Panc1 (cell line): ENCODE results near the gene INO80C. TPM values are rescaled to one million over a fixed set of nuclear protein-coding genes. Genes with fewer than 3 reads are reported as not detected.

Experiments used
- ATAC-seq: fragments of 200-7000 bp; cut with Tn5 transposase; 2 replicates; pipeline ENCODE4 v1.9.1; 2020; ENCODE audit warnings: mild to moderate bottlenecking, moderate library complexity
- BruUV-seq: library from RNA; stranded (reverse); fragments of 400-500 nt; replicated peaks from 2 replicates; lab custom pipeline; 2021; lab: Mats Ljungman, UMichigan
- CTCF ChIA-PET: fragments of 300-600 bp; sonication (Branson Sonifier 250); formaldehyde crosslinking; loops from one replicate; lab custom pipeline; 2022; ENCODE audit warnings: antibody characterized with exemption; lab: Charles Lee
- POLR2A ChIA-PET: fragments of 300-600 bp; sonication (Branson Sonifier 250); formaldehyde crosslinking; loops from one replicate; lab custom pipeline; 2022; ENCODE audit warnings: antibody characterized with exemption; lab: Charles Lee
- DNase-seq: peaks from one replicate; pipeline ENCODE4 v3.0.0-alpha.2; 2010; ENCODE audit warnings: low read depth, low spot score
- H3K27ac ChIP-seq: 2 replicates; pipeline ENCODE4 v1.5.1; 2011; ENCODE audit warnings: mild to moderate bottlenecking, low read length, inconsistent platforms
- H3K27me3 ChIP-seq: fragments of 200-500 bp; sonication (Bioruptor generic); 2 replicates; pipeline ENCODE4 v1.6.0; 2014; ENCODE audit warnings: low read length, inconsistent platforms; ENCODE audit not compliant: control insufficient read depth, insufficient read depth
- H3K36me3 ChIP-seq: fragments of 200-500 bp; sonication (Bioruptor generic); 2 replicates; pipeline ENCODE4 v1.5.1; 2014; ENCODE audit warnings: inconsistent platforms, mild to moderate bottlenecking, low read length, moderate library complexity; ENCODE audit not compliant: control insufficient read depth, insufficient read depth
- H3K4me1 ChIP-seq: 2 replicates; pipeline ENCODE4 v1.5.1; 2011; ENCODE audit warnings: inconsistent platforms, mild to moderate bottlenecking, low read length, moderate library complexity; ENCODE audit not compliant: control insufficient read depth, insufficient read depth
- H3K4me3 ChIP-seq, 2 experiments: 2 replicates each; pipeline ENCODE4 v1.5.1; 2011 to 2012; ENCODE audit warnings: low read depth in 2 of 2, low read length in 2 of 2, mild to moderate bottlenecking in 2 of 2, inconsistent platforms in 1 of 2, moderate library complexity in 1 of 2
- H3K9me3 ChIP-seq: fragments of 200-500 bp; sonication (Bioruptor generic); 2 replicates; pipeline ENCODE4 v1.5.1; 2014; ENCODE audit warnings: low read depth, mild to moderate bottlenecking, inconsistent platforms, low read length, moderate library complexity; ENCODE audit not compliant: control insufficient read depth, insufficient read depth
- POLR2AphosphoS5 ChIP-seq: IDR thresholded peaks from 2 replicates; pipeline ENCODE4 v1.6.1; 2012; ENCODE audit warnings: mild to moderate bottlenecking, low read depth, low read length, moderate library complexity
- SIN3A ChIP-seq: IDR thresholded peaks from 2 replicates; pipeline ENCODE4 v1.6.1; 2012; ENCODE audit warnings: low read depth, mild to moderate bottlenecking, low read length, moderate library complexity, borderline replicate concordance; ENCODE audit not compliant: insufficient read depth
- TCF7L2 ChIP-seq: IDR thresholded peaks from 2 replicates; pipeline ENCODE4 v1.6.1; 2011; ENCODE audit warnings: mild to moderate bottlenecking, low read depth, low read length, inconsistent platforms
- in situ Hi-C: cut with HindIII; loops from 2 replicates; pipeline ENCODE4 v1.10.0; 2016; ENCODE audit warnings: low sequenced_read_pairs, low pct_unique_long_range_greater_than_20kb
- intact Hi-C: fragments of 100-400 bp; cut with micrococcal nuclease; formaldehyde crosslinking; loops from one replicate; pipeline ENCODE4 v1.10.0; 2022; ENCODE audit not compliant: unreplicated experiment
- total RNA-seq: library from RNA; stranded (reverse); gene quantifications from one replicate; pipeline ENCODE4 v1.2.1, GENCODE V29; 2021; ENCODE audit not compliant: unreplicated experiment
- TF ChIP-seq, protein P1 (sequence below), 2 experiments: IDR thresholded peaks; 2 replicates each; pipeline ENCODE4 v1.6.1; 2011 to 2012; ENCODE audit warnings: low read depth in 2 of 2, control low read depth in 1 of 2, low read length in 1 of 2, mild to moderate bottlenecking in 1 of 2, moderate library complexity in 1 of 2; ENCODE audit not compliant: insufficient read depth in 1 of 2
- TF ChIP-seq, protein P2 (sequence below): fragments of 450-650 bp; IDR thresholded peaks from 2 replicates; pipeline ENCODE4 v1.5.1; 2017; ENCODE audit warnings: mild to moderate bottlenecking

Gene INO80C
- total RNA-seq, 1 experiment from 2014 or later, result 25.8 TPM

DNA sequence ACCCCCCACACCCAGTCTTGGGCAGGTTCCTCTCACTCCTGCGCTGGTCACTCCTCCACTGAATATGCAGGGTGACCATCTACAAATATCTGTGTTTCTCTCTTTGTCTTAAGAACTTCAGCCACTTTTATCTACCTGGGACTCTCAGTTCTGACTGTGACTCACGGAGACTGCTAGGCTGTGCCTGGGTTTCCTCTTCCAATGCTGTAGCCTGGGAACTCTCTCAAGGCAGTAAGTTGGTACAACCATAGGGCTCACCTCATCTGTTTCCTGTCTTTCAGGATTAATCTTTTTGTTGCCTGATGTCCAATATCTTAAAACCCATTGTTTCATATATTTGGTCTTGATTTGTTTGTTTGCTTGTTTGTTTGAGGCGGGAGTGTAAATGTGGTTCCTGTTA lies 73.4 kb downstream of the INO80C start:
- ChIA-PET CTCF (no interaction called here), POLR2A (no interaction called here)
- TF ChIP-seq, protein P1, sequence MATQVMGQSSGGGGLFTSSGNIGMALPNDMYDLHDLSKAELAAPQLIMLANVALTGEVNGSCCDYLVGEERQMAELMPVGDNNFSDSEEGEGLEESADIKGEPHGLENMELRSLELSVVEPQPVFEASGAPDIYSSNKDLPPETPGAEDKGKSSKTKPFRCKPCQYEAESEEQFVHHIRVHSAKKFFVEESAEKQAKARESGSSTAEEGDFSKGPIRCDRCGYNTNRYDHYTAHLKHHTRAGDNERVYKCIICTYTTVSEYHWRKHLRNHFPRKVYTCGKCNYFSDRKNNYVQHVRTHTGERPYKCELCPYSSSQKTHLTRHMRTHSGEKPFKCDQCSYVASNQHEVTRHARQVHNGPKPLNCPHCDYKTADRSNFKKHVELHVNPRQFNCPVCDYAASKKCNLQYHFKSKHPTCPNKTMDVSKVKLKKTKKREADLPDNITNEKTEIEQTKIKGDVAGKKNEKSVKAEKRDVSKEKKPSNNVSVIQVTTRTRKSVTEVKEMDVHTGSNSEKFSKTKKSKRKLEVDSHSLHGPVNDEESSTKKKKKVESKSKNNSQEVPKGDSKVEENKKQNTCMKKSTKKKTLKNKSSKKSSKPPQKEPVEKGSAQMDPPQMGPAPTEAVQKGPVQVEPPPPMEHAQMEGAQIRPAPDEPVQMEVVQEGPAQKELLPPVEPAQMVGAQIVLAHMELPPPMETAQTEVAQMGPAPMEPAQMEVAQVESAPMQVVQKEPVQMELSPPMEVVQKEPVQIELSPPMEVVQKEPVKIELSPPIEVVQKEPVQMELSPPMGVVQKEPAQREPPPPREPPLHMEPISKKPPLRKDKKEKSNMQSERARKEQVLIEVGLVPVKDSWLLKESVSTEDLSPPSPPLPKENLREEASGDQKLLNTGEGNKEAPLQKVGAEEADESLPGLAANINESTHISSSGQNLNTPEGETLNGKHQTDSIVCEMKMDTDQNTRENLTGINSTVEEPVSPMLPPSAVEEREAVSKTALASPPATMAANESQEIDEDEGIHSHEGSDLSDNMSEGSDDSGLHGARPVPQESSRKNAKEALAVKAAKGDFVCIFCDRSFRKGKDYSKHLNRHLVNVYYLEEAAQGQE (IDR thresholded peaks at IDR 0.05; ENCODE audit: insufficient read depth in 1 of 2, low read depth in 2 of 2, low read length in 1 of 2), result no peak
- no peak for TF ChIP-seq SIN3A
- TF ChIP-seq TCF7L2, result no peak
- TF ChIP-seq, protein P2, sequence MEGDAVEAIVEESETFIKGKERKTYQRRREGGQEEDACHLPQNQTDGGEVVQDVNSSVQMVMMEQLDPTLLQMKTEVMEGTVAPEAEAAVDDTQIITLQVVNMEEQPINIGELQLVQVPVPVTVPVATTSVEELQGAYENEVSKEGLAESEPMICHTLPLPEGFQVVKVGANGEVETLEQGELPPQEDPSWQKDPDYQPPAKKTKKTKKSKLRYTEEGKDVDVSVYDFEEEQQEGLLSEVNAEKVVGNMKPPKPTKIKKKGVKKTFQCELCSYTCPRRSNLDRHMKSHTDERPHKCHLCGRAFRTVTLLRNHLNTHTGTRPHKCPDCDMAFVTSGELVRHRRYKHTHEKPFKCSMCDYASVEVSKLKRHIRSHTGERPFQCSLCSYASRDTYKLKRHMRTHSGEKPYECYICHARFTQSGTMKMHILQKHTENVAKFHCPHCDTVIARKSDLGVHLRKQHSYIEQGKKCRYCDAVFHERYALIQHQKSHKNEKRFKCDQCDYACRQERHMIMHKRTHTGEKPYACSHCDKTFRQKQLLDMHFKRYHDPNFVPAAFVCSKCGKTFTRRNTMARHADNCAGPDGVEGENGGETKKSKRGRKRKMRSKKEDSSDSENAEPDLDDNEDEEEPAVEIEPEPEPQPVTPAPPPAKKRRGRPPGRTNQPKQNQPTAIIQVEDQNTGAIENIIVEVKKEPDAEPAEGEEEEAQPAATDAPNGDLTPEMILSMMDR, result no peak
- TF ChIP-seq POLR2AphosphoS5, result no peak
- ATAC-seq (no peak), DNase-seq (no peak)
- Histone ChIP-seq H3K27me3 (no peaks in the 10 kb centered on the region), H3K4me1 (no peaks in the 10 kb centered on the region; the same call in 1 of the 2 replicates), H3K9me3 (no peaks in the 10 kb centered on the region), H3K36me3 (no peaks in the 10 kb centered on the region), H3K27ac (no peak overlapping the region; the same call in 1 of the 2 replicates), H3K4me3 (no peak overlapping the region)
- in situ Hi-C loops (no loop called here), intact Hi-C loops (no loop called here)
- BruUV-seq, result no TSS peak

DNA sequence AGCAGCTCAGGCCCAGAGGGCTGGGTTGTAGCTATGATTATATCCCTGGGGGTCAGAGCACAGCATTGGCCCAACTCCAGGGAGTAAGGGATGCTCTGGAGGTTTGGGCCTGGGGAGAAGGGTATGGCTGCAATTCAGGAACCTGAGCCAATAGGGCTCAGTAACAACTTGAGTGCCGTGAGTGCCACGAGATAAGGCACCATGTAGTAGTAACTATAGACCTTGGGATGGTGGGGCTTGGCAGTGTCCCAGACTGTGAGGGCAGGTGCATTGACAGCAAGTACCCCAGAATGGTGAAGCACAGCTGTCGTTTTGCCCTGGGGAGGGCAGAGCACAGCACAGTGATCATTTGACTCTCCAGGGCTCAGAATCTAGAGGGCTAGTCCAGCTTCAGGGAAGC lies 75.5 kb downstream of the INO80C start:
- POLR2A ChIA-PET, result no interaction called here
- Histone ChIP-seq H3K27ac (no peak overlapping the region), H3K36me3 (no peaks in the 10 kb centered on the region), H3K4me3 (no peak overlapping the region), H3K27me3 (no peaks in the 10 kb centered on the region), H3K4me1 (no peaks in the 10 kb centered on the region; the same call in 1 of the 2 replicates), H3K9me3 (no peaks in the 10 kb centered on the region)
- no TSS peak for BruUV-seq
- in situ Hi-C loops (no loop called here), intact Hi-C loops (no loop called here)
- no peak for TF ChIP-seq TCF7L2
- TF ChIP-seq, protein P1 (IDR thresholded peaks at IDR 0.05; ENCODE audit: insufficient read depth in 1 of 2, low read depth in 2 of 2, low read length in 1 of 2), result no peak
- no peak for TF ChIP-seq POLR2AphosphoS5
- DNase-seq, result no peak
- CTCF ChIA-PET, result no interaction called here
- ATAC-seq, result no peak
